ENCODE data around the gene SMURF2. TPM values are rescaled to one million over a fixed set of nuclear protein-coding genes. Genes with fewer than 3 reads are reported as not detected.

Gene SMURF2
- total RNA-seq, 1 experiment from 2014 or later, result 35.3 TPM

GRCh38 chr17:64634218-64634617 is 27.9 kb downstream of the SMURF2 start:
- Mint-ChIP-seq H3K36me3 (ENCODE audit: insufficient read depth in 1 of 3, low read depth in 3 of 3) (peaks cover 0 to 4% (median 3%) of the 10 kb centered on the region in 3 experiments; a peak in 3 of 7 replicates), H3K4me1 (peaks cover 0 to 3% of the 10 kb centered on the region in 2 experiments; a peak in 1 of 4 replicates), H3K27me3 (ENCODE audit: low read depth) (no peaks in the 10 kb centered on the region), H3K9me3 (no peaks in the 10 kb centered on the region), H3K27ac (no peak overlapping the region), H3K4me3 (no peak overlapping the region)
- H2BK120ac ChIP-seq (ENCODE audit: low read depth, low read length, poor library complexity, severe bottlenecking), result no peak overlapping the region
- no peak overlapping the region for H2AK5ac ChIP-seq (ENCODE audit: insufficient read length, low read length)
- H4K91ac ChIP-seq (ENCODE audit: insufficient read length, low read depth, low read length), result no peak overlapping the region
- H4K5ac ChIP-seq (ENCODE audit: insufficient read length, low read depth, low read length), result no peak overlapping the region
- H3K9ac ChIP-seq (ENCODE audit: extremely low read depth, insufficient read length, low read length), result no peak overlapping the region
- no peaks in the 10 kb centered on the region; the same call in 1 of the 2 replicates for H3K79me2 ChIP-seq (ENCODE audit: insufficient read depth, low read length)
- H2BK15ac ChIP-seq (ENCODE audit: low read depth, low read length), result no peak overlapping the region
- H3K4me1 ChIP-seq (ENCODE audit: insufficient read depth, low read length), result no peaks in the 10 kb centered on the region
- H3K4me2 ChIP-seq (ENCODE audit: insufficient read depth, insufficient read length, low read length), result no peak overlapping the region
- H2BK12ac ChIP-seq (ENCODE audit: insufficient read length, low read depth, low read length), result no peak overlapping the region
- no peaks in the 10 kb centered on the region for H3K9me3 ChIP-seq (ENCODE audit: control insufficient read depth, low read depth, low read length)
- H3T11ph ChIP-seq (ENCODE audit: low read length), result no peak overlapping the region
- H4K8ac ChIP-seq (replicated peaks; ENCODE audit: insufficient read length, low read depth, low read length), result no peak overlapping the region
- no peak overlapping the region for H2AFZ ChIP-seq (ENCODE audit: low read length)
- H3K14ac ChIP-seq (ENCODE audit: insufficient read depth, low read length), result no peak overlapping the region
- H3K23ac ChIP-seq (ENCODE audit: insufficient read length, low read depth, low read length), result no peak overlapping the region
- H3K27ac ChIP-seq (ENCODE audit: insufficient read length, low read depth, low read length), result no peak overlapping the region
- H2BK20ac ChIP-seq (ENCODE audit: low read depth, low read length, poor library complexity, severe bottlenecking), result no peak overlapping the region
- no peak for TF ChIP-seq CTCF (conservative IDR thresholded peaks at IDR 0.05)
- H3K56ac ChIP-seq (ENCODE audit: insufficient read length, low read depth, low read length), result no peak overlapping the region
- peaks cover 8% of the 10 kb centered on the region for H3K79me1 ChIP-seq (ENCODE audit: insufficient read depth, low read depth, low read length, poor library complexity, severe bottlenecking)
- H4K20me1 ChIP-seq (ENCODE audit: control insufficient read depth, insufficient read depth, insufficient read length), result no peaks in the 10 kb centered on the region
- no peaks in the 10 kb centered on the region for H3K27me3 ChIP-seq (ENCODE audit: insufficient read depth, low read length)
- no peak overlapping the region for H2BK5ac ChIP-seq (ENCODE audit: insufficient read length, low read length)
- no peak for DNase-seq
- H3K18ac ChIP-seq (ENCODE audit: insufficient read length, low read depth, low read length), result no peak overlapping the region
- no peaks in the 10 kb centered on the region for H3K23me2 ChIP-seq (ENCODE audit: insufficient read length, low read depth, low read length, poor library complexity, severe bottlenecking)
- no CpG with 5 or more reads among the region's 1 CpG for WGBS (ENCODE audit: extremely low coverage, insufficient read length, low lambda C conversion rate)
- no peak overlapping the region for H3K4ac ChIP-seq (ENCODE audit: low read depth, low read length)
